Measurements from ENCODE around the gene ZNRF2.

Gene ZNRF2

DNA sequence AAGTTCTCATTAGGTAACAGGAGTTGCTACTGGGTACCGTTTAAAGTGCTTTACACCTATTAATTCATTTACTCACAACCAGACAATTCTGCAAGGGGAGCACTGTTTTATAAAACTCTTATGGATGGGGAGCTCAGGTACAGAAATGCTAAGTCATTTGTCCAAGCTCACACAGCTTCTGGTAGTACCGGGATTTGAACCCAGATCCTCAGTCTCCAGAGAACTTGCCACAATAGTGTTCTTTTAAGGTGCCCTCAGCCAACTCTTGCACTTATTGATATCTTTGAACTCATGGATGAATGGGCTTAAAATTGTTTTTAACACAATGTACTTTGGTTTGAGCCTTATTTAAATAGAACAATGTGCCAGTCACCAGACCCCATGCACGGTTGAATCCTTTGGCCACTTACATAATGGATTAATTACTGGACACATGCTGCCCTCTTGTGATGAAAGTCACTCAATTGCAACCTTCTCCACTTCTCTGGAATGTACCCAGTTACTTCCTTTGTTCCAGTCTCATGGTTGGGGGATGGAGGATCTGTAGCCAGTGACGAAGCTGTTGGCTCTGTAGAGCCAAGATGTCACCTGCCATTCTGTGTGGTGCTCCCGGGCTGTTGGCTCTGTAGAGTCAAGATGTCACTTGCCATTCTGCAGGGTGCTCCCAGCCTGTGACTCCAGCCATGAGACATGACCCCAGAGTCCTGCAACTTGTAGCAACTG lies 128.5 kb downstream of the ZNRF2 start:
- peak; percentile 83 for DNase-seq (ENCODE audit: low spot score)

DNA sequence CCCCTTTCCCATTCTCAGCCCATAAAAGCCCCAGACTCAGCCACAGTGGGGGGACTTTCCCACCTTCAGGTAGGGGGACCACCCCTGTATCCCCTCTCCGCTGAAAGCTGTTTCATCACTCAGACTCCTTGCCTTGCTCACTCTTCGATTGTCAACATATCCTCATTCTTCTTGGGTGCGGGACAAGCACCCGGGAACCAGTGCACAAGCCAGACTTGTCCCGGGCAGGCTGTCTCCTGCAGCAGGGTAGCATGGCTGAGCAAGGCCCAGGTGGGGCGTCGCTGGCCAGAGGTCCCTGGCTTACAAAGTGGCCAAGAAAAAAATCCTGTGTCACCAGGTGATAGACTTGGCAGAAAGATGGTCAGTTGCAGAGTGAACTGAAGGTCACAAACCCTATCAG lies 129.5 kb downstream of the ZNRF2 start:
- no peak for DNase-seq (ENCODE audit: low spot score)

Data from globus pallidus (tissue), 1 donor.